Osteocyte (in vitro differentiated cells): ENCODE data around the gene IGFL3. TPM values are rescaled to one million over a fixed set of nuclear protein-coding genes. Genes with fewer than 3 reads are reported as not detected.
"Not testable (repeated sequence)": the region's sequence is repeated elsewhere in the genome, so short reads cannot be mapped to it uniquely, and the experiment has no call there.

Experiments used
- DNase-seq: peaks from one replicate; pipeline ENCODE4 v3.0.0; 2021; ENCODE audit warnings: mixed read lengths; ENCODE audit not compliant: unreplicated experiment; ENCODE audit errors: extremely low spot score
- H3K27ac Mint-ChIP-seq: one replicate; pipeline ENCODE4 v1.8.0; 2021; ENCODE audit warnings: mild to moderate bottlenecking, mixed read lengths; ENCODE audit not compliant: unreplicated experiment
- H3K27me3 Mint-ChIP-seq: one replicate; pipeline ENCODE4 v1.8.0; 2021; ENCODE audit warnings: mixed read lengths; ENCODE audit not compliant: unreplicated experiment
- H3K36me3 Mint-ChIP-seq: one replicate; pipeline ENCODE4 v1.8.0; 2021; ENCODE audit warnings: mixed read lengths; ENCODE audit not compliant: unreplicated experiment
- H3K4me1 Mint-ChIP-seq: one replicate; pipeline ENCODE4 v1.8.0; 2021; ENCODE audit warnings: mixed read lengths; ENCODE audit not compliant: unreplicated experiment
- H3K4me3 Mint-ChIP-seq: one replicate; pipeline ENCODE4 v1.8.0; 2021; ENCODE audit warnings: mild to moderate bottlenecking, moderate library complexity, mixed read lengths; ENCODE audit not compliant: unreplicated experiment
- H3K9me3 Mint-ChIP-seq: one replicate; pipeline ENCODE4 v1.8.0; 2021; ENCODE audit warnings: mixed read lengths; ENCODE audit not compliant: unreplicated experiment
- total RNA-seq: library from RNA; stranded (reverse); gene quantifications from 2 replicates; pipeline ENCODE4 v1.2.1, GENCODE V29; 2021
- TF ChIP-seq, protein P1 (sequence below): fragments of 200-600 bp; sonication (generic); IDR thresholded peaks from 2 replicates; pipeline ENCODE4 v1.5.0; 2021; ENCODE audit warnings: antibody characterized with exemption, mild to moderate bottlenecking, moderate library complexity

Gene IGFL3
- total RNA-seq, 1 donor from 2014 or later: not detected

DNA sequence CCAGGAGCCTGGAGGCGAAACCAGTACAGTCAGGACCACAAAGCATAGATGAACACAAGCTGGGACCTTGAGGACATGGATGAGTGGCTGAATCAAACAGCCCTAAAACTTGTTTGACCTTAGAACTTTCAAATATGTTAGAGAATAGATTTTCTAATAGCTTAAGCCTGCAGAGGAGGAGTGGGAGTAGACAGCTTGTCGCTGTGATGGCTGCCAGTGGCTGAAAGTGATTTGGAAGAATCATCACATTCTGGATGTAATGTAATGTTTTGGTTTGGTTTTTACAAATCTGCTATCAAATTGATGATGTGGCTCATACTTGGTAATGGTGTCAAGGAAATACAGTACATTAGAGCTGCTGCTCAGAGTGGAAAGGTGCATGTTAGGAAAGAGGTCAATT is 12.0 kb downstream of the IGFL3 start:
- Mint-ChIP-seq H3K9me3 (no peaks in the 10 kb centered on the region), H3K36me3 (no peaks in the 10 kb centered on the region), H3K27me3 (peaks cover 57% of the 10 kb centered on the region), H3K4me1 (peaks cover 6% of the 10 kb centered on the region), H3K4me3 (no peak overlapping the region), H3K27ac (no peak overlapping the region)
- DNase-seq: no peak
- TF ChIP-seq, protein P1, sequence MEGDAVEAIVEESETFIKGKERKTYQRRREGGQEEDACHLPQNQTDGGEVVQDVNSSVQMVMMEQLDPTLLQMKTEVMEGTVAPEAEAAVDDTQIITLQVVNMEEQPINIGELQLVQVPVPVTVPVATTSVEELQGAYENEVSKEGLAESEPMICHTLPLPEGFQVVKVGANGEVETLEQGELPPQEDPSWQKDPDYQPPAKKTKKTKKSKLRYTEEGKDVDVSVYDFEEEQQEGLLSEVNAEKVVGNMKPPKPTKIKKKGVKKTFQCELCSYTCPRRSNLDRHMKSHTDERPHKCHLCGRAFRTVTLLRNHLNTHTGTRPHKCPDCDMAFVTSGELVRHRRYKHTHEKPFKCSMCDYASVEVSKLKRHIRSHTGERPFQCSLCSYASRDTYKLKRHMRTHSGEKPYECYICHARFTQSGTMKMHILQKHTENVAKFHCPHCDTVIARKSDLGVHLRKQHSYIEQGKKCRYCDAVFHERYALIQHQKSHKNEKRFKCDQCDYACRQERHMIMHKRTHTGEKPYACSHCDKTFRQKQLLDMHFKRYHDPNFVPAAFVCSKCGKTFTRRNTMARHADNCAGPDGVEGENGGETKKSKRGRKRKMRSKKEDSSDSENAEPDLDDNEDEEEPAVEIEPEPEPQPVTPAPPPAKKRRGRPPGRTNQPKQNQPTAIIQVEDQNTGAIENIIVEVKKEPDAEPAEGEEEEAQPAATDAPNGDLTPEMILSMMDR: no peak

DNA sequence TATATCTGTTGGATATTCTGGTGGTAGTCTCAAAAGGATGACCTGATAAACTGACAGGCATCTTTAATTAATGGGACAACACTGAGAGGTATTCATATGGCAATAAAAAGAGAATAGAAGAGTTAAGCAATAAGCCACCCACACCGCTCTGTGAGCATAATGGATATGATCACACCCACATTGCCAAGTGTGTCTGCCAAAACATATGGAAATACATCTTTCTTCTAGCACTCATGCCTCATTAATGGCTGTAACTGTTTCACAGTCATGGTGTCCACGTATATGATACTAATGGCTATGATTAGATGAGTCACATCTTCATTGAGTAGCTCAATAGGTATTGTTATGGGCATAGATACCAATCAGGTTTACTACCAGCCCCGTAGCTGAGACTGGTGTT is 13.1 kb downstream of the IGFL3 start:
- H3K4me1 Mint-ChIP-seq: peaks cover 6% of the 10 kb centered on the region
- H3K27ac Mint-ChIP-seq: no peak overlapping the region
- no peaks in the 10 kb centered on the region for H3K36me3 Mint-ChIP-seq
- no peaks in the 10 kb centered on the region for H3K9me3 Mint-ChIP-seq
- TF ChIP-seq, protein P1: no peak
- H3K27me3 Mint-ChIP-seq: peaks cover 52% of the 10 kb centered on the region
- no peak overlapping the region for H3K4me3 Mint-ChIP-seq
- DNase-seq: no peak

DNA sequence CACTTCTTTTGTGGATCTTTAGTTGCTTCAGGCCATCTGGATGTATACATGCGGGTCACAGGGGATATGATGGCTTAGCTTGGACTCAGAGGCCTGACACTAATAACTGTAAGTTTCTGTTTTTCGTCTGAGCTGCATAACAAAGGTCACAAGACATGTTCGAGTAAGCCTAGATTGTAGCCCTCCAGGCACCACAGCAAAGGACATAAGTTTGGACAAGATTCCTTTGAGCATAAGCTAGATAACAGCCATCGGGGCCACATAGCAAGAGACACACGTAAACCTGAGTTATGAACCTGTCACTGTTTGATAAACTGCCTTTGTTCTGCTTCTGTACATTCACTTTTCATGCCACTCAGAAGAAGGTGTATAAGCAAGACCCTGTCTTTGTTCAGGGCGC is 14.6 kb downstream of the IGFL3 start:
- no peaks in the 10 kb centered on the region for H3K9me3 Mint-ChIP-seq
- no peak for DNase-seq
- no peak overlapping the region for H3K27ac Mint-ChIP-seq
- no peaks in the 10 kb centered on the region for H3K4me1 Mint-ChIP-seq
- H3K27me3 Mint-ChIP-seq: peaks cover 44% of the 10 kb centered on the region
- H3K36me3 Mint-ChIP-seq: no peaks in the 10 kb centered on the region
- no peak overlapping the region for H3K4me3 Mint-ChIP-seq
- TF ChIP-seq, protein P1: no peak

DNA sequence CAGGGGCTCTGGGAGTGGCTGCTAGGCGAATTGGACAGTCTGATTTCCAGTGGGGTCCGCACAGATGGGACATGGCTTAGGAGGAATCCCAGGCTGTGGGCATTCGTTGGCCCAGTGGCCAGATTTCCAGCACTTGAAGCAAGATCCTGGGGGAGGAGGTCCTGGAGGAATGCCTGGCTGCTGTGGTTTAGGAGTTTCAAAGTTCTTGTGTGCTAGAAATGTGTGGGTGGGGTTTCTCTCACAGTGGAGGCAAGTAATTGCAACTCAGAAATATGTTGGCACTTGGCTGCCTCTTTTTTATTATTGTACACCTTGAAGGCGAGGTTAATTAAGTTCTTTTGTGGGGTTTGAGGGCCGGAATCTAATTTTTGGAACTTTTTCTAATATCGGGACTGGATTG is 17.1 kb downstream of the IGFL3 start:
- H3K4me1 Mint-ChIP-seq: no peaks in the 10 kb centered on the region
- H3K4me3 Mint-ChIP-seq: no peak overlapping the region
- peaks cover 19% of the 10 kb centered on the region for H3K27me3 Mint-ChIP-seq
- no peak overlapping the region for H3K27ac Mint-ChIP-seq
- H3K36me3 Mint-ChIP-seq: no peaks in the 10 kb centered on the region
- TF ChIP-seq, protein P1: no peak
- no peaks in the 10 kb centered on the region for H3K9me3 Mint-ChIP-seq
- no peak for DNase-seq

DNA sequence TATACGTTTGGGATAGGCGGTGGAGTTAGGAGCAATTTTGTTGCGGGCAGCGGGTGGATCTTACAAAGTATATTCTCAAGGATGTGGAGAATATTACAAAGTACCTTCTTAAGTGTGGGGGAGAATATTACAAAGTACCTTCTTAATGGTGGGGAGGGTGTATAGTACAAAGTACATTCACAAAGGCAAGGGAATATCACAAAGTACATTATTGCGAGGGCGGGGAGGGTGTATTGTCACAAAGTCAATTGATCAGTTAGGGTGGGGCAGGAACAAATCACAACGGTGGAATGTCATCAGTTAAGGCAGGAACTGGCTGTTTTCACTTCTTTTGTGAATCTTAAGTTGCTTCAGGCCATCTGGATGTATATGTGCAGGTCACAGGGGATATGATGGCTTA is 22.2 kb downstream of the IGFL3 start:
- not testable (repeated sequence) for H3K36me3 Mint-ChIP-seq, H3K4me1 Mint-ChIP-seq, H3K27ac Mint-ChIP-seq, H3K4me3 Mint-ChIP-seq, H3K9me3 Mint-ChIP-seq, DNase-seq
- peaks cover 19% of the 10 kb centered on the region for H3K27me3 Mint-ChIP-seq

DNA sequence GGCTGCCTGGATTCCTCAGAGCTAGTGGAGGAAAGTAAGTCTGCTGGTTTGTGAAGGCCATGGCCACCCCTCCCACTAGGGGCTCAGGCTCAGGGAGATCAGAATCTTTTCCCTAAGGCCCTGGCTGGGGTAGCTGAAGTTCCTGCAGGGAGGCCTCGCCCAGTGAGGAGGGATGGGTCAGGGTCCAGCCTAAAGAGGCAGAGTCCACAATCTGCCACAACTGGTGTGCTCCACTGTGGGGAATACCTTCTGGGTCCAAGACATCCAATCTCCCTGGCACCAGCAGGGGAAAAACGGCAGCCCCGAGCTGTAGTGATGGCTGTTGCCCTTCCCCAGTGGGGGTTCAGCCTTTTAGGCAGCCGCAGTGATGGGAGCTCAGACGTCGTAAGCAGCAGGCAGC is 23.2 kb downstream of the IGFL3 start:
- no peaks in the 10 kb centered on the region for H3K36me3 Mint-ChIP-seq

More for the DNA sequence above, 23.2 kb downstream of the IGFL3 start:
- DNase-seq: no peak
- TF ChIP-seq, protein P1: no peak
- Mint-ChIP-seq H3K27ac (no peak overlapping the region), H3K4me3 (no peak overlapping the region), H3K9me3 (peaks cover 14% of the 10 kb centered on the region), H3K27me3 (peaks cover 30% of the 10 kb centered on the region), H3K4me1 (no peaks in the 10 kb centered on the region)
